ENCODE results near the gene FCN1. TPM values are rescaled to one million over a fixed set of nuclear protein-coding genes. Genes with fewer than 3 reads are reported as not detected.

Gene FCN1
- total RNA-seq, 1 donor from 2014 or later, result 84.4 TPM

DNA sequence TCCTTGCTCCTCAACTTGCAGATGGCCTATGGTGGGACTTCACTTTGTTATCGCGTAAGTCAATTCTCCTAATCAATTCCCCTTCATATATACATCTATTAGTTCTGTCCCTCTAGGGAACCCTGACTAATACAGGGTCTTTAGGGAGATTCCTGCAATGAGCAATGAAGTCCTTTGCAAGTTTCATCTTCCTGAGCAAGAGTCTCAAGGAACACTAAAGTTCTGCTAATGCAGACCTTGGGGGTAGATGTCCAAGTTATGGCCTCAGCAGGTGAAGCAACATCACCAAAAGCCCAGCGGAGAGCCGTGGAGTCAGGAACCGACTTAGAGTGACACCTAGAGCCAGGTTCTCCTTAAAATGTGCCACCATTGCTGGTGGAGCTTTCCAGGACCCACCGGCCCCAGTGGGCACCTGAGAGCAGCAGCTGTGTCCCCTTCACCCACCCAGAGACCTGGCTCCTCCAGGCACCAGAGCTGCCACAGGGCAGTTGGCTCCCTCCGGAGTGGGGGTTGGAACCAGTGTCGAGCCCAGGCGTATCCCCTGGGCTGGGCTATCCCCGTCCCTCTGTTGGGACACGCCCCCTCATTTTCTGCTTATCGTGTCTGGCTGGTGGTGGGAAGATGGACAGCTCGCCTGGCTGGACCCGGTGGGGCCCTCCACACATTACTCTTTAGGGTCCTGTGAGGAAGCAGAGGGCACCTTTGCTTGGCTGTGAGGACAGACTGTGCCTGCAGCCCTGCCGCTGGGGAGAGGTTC lies 10.9 kb upstream of the FCN1 start:
- no peaks in the 10 kb centered on the region for H3K9me3 ChIP-seq
- intact Hi-C loops (cut with DNase I), result no loop called here
- TF ChIP-seq, protein P1, sequence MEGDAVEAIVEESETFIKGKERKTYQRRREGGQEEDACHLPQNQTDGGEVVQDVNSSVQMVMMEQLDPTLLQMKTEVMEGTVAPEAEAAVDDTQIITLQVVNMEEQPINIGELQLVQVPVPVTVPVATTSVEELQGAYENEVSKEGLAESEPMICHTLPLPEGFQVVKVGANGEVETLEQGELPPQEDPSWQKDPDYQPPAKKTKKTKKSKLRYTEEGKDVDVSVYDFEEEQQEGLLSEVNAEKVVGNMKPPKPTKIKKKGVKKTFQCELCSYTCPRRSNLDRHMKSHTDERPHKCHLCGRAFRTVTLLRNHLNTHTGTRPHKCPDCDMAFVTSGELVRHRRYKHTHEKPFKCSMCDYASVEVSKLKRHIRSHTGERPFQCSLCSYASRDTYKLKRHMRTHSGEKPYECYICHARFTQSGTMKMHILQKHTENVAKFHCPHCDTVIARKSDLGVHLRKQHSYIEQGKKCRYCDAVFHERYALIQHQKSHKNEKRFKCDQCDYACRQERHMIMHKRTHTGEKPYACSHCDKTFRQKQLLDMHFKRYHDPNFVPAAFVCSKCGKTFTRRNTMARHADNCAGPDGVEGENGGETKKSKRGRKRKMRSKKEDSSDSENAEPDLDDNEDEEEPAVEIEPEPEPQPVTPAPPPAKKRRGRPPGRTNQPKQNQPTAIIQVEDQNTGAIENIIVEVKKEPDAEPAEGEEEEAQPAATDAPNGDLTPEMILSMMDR (IDR thresholded peaks at IDR 0.05), result no peak
- H3K4me1 ChIP-seq, result peaks cover 6% of the 10 kb centered on the region
- no peak overlapping the region for H3K4me3 ChIP-seq
- no peak overlapping the region for H3K27ac ChIP-seq
- ATAC-seq (peak; percentile 17 to 19), DNase-seq (peak; percentile 44)
- no peaks in the 10 kb centered on the region for H3K36me3 ChIP-seq
- peaks cover 11% of the 10 kb centered on the region for H3K27me3 ChIP-seq (ENCODE audit: low read depth)

DNA sequence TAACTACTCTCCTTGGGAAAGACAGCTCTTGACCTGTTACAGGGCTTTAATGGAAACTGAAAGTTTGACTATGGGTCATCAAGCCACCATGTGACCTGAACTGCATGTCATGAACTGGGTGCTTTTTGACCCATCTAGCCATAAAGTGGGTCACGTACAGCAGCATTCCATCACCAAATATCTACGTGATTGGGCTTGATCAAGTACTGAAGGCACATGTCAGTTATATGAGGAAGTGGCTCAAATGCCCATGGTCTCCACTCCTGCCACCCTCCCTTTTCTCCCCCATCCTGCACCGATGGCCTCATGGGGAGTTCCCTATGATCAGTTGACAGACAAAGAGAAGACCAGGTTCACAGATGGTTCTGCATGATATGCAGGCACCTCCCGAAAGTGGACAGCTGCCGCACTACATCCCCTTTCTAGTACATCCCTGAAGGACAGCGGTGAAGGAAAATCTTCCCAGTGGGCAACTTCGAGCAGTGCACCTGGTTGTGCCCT lies 7.3 kb upstream of the FCN1 start:
- Histone ChIP-seq H3K4me1 (peaks cover 20% of the 10 kb centered on the region), H3K4me3 (no peak overlapping the region), H3K27ac (no peak overlapping the region), H3K27me3 (ENCODE audit: low read depth) (peaks cover 4% of the 10 kb centered on the region), H3K36me3 (no peaks in the 10 kb centered on the region), H3K9me3 (no peaks in the 10 kb centered on the region)
- DNase-seq, result peak; percentile 32
- TF ChIP-seq, protein P1 (IDR thresholded peaks at IDR 0.05), result no peak
- intact Hi-C loops (cut with DNase I), result no loop called here
- no peak for ATAC-seq

DNA sequence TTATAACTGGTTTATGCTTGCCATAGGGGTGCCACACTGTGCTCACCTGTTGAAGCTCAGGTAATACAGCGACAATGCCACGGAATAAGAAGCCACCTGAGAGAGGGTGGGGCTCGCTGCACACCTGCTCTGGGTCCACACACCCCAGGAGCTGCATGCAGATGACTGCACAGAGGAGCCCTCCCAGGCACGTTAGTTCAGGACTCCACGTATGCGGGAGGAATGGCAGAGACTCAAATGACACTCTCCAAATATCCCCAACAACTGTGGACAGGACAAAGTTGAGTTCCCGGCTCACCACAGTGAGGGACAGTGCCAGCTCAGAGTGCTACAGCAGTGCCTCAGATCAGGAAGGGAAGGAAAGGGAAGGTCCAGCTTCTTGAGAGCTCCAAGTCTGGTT lies 5.8 kb upstream of the FCN1 start:
- Histone ChIP-seq H3K27me3 (ENCODE audit: low read depth) (peaks cover 4% of the 10 kb centered on the region), H3K36me3 (no peaks in the 10 kb centered on the region), H3K4me3 (no peak overlapping the region), H3K4me1 (peaks cover 14% of the 10 kb centered on the region), H3K27ac (no peak overlapping the region), H3K9me3 (no peaks in the 10 kb centered on the region)
- no peak for ATAC-seq
- intact Hi-C loops (cut with DNase I), result no loop called here
- TF ChIP-seq, protein P1 (IDR thresholded peaks at IDR 0.05), result no peak
- DNase-seq, result peak; percentile 16

DNA sequence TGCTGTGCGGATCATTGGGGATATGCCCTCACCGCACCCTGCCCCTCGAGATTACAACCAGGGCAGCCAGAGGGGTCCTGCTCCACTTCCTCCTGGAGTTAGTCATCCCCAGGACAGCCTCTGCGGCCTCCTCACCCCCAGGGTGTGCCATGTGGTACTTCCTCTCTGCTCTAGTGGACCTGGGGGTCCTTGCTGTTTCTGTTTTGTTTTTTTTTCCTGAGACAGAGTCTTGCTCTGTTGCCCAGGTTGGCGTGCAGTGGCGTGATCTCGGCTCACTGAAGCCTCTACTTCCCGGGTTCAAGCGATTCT lies 5.2 kb upstream of the FCN1 start:
- TF ChIP-seq, protein P1 (IDR thresholded peaks at IDR 0.05), result no peak
- peaks cover 14% of the 10 kb centered on the region for H3K4me1 ChIP-seq
- no peak overlapping the region for H3K4me3 ChIP-seq
- DNase-seq (peak; percentile 47), ATAC-seq (peak; percentile 35 to 69)
- H3K27ac ChIP-seq, result no peak overlapping the region
- no peaks in the 10 kb centered on the region for H3K9me3 ChIP-seq
- intact Hi-C loops (cut with DNase I), result no loop called here
- peaks cover 4% of the 10 kb centered on the region for H3K27me3 ChIP-seq (ENCODE audit: low read depth)
- H3K36me3 ChIP-seq, result no peaks in the 10 kb centered on the region

DNA sequence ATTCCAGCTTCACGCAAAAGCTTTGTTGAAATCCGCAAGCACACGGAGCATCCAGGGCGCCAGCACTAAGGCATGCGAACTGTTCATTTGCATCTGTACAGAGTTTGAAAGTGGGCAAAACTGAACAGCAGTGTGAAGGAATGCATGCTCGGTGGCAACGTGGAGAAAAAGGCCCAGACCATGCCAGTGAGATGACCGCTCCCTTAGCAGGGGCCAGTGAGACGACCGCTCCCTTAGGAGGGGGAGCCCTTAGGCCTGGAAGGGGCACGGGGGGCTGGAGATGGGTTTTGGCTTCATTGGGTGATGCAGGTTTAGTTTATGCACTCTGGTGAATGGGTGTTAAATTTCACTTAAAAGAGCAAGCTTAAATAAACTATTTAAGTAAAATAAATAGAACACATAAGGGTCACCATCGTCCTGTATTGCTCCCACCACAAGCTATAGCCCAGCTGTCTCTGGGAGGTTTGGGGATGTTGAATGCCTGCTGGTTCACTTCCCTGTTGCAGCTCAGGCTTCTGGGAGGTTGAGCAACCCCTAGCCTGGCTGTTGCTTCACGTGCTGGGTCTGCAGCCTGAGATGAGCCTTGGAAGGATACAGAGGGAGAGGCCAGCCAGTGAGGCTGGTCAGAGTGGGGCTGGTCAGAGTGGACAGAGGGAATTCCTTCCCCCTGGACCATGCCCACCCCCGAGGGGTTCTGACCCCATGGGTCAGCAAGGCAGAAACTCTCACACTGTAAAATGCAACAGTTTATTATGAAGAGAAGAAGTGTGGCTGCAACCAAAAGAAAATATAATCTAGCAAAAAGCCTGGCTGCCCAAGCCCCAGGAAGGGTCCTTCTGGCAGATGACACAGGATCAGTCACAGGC lies 4.6 kb upstream of the FCN1 start:
- ATAC-seq (peak; percentile 65 to 84), DNase-seq (peak; percentile 78)

More for the DNA sequence above, 4.6 kb upstream of the FCN1 start:
- Histone ChIP-seq H3K27ac (no peak overlapping the region), H3K27me3 (ENCODE audit: low read depth) (peaks cover 4% of the 10 kb centered on the region), H3K9me3 (no peaks in the 10 kb centered on the region), H3K36me3 (no peaks in the 10 kb centered on the region), H3K4me1 (peaks cover 14% of the 10 kb centered on the region), H3K4me3 (no peak overlapping the region)
- TF ChIP-seq, protein P1 (IDR thresholded peaks at IDR 0.05), result no peak
- intact Hi-C loops (cut with DNase I), result no loop called here
